NCI-H146 treated with DMSO at 0.1 percent for 48 hours (cell line): ENCODE results near the gene CELF3.
"Not testable (repeated sequence)": the region's sequence is repeated elsewhere in the genome, so short reads cannot be mapped to it uniquely, and the experiment has no call there.

ENCODE experiments used
- DNase-seq: peaks from one replicate; lab custom pipeline; 2025; ENCODE audit not compliant: unreplicated experiment; lab: John Stamatoyannopoulos, UW

The CELF3 gene

GRCh38 chr1:151704246-151704645 is 12.4 kb downstream of the CELF3 start:
- no peak for DNase-seq

GRCh38 chr1:151703813-151704212 is 12.8 kb downstream of the CELF3 start:
- DNase-seq = no peak

- no peak for DNase-seq
Observed at GRCh38 chr1:151702936-151703335, 13.7 kb downstream of the CELF3 start.

- DNase-seq = no peak
Observed at GRCh38 chr1:151701515-151701914, 15.1 kb downstream of the CELF3 start.

GRCh38 chr1:151693057-151693651 is 23.4 kb downstream of the CELF3 start:
- DNase-seq = peak; percentile 10

- DNase-seq = no peak
Observed at GRCh38 chr1:151692226-151692625, 24.4 kb downstream of the CELF3 start.

- DNase-seq = no peak
Observed at GRCh38 chr1:151689494-151689893, 27.1 kb downstream of the CELF3 start.

GRCh38 chr1:151686561-151686960 is 30.0 kb downstream of the CELF3 start:
- DNase-seq = no peak

GRCh38 chr1:151684128-151684527 is 32.5 kb downstream of the CELF3 start:
- DNase-seq = no peak

GRCh38 chr1:151682901-151683300 is 33.7 kb downstream of the CELF3 start:
- DNase-seq = not testable (repeated sequence)

- DNase-seq = no peak
Observed at GRCh38 chr1:151681923-151682322, 34.7 kb downstream of the CELF3 start.

- DNase-seq = no peak
Observed at GRCh38 chr1:151680826-151681225, 35.8 kb downstream of the CELF3 start.

- no peak for DNase-seq
Observed at GRCh38 chr1:151680391-151680790, 36.2 kb downstream of the CELF3 start.

- no peak for DNase-seq
Observed at GRCh38 chr1:151673407-151673806, 43.2 kb downstream of the CELF3 start.

GRCh38 chr1:151670036-151670675 is 46.4 kb downstream of the CELF3 start:
- DNase-seq = not testable (repeated sequence)

GRCh38 chr1:151668090-151668489 is 48.5 kb downstream of the CELF3 start:
- no peak for DNase-seq

- no peak for DNase-seq
Observed at GRCh38 chr1:151661751-151662150, 54.9 kb downstream of the CELF3 start.

GRCh38 chr1:151655371-151655770 is 61.2 kb downstream of the CELF3 start:
- no peak for DNase-seq

GRCh38 chr1:151653397-151653796 is 63.2 kb downstream of the CELF3 start:
- DNase-seq = no peak
